Activated CD4-positive, alpha-beta T cell treated with anti-CD3 and anti-CD28 coated beads, Interleukin-2, amount 10 ng/mL, durations not matched to agents 7 days and 5 days (primary cell): ENCODE measurements around the gene CCDC146. TPM values are rescaled to one million over a fixed set of nuclear protein-coding genes. Genes with fewer than 3 reads are reported as not detected.
"Not testable (repeated sequence)": the region's sequence is repeated elsewhere in the genome, so short reads cannot be mapped to it uniquely, and the experiment has no call there.

ENCODE experiments used
- CTCF ChIA-PET: fragments of 350-600 bp; sonication (Branson Sonifier 250); formaldehyde crosslinking; loops from one replicate; lab custom pipeline; 2021; ENCODE audit warnings: antibody characterized with exemption; lab: Charles Lee
- POLR2A ChIA-PET: fragments of 350-600 bp; sonication (Branson Sonifier 250); formaldehyde crosslinking; loops from one replicate; lab custom pipeline; 2021; ENCODE audit warnings: antibody characterized with exemption; lab: Charles Lee
- DNase-seq: peaks from one replicate; pipeline ENCODE4 v3.0.0-alpha.2; 2020
- H3K27ac Mint-ChIP-seq: one replicate; pipeline ENCODE4 v1.8.0; 2021; ENCODE audit warnings: mild to moderate bottlenecking, moderate library complexity, mixed read lengths
- H3K27me3 Mint-ChIP-seq: one replicate; pipeline ENCODE4 v1.8.0; 2021; ENCODE audit warnings: mixed read lengths
- H3K36me3 Mint-ChIP-seq: one replicate; pipeline ENCODE4 v1.8.0; 2021; ENCODE audit warnings: low read depth, mixed read lengths
- H3K4me1 Mint-ChIP-seq: one replicate; pipeline ENCODE4 v1.8.0; 2021; ENCODE audit warnings: mixed read lengths
- H3K4me3 Mint-ChIP-seq: one replicate; pipeline ENCODE4 v1.8.0; 2021; ENCODE audit warnings: mild to moderate bottlenecking, moderate library complexity, mixed read lengths
- H3K9me3 Mint-ChIP-seq: one replicate; pipeline ENCODE4 v1.8.0; 2021; ENCODE audit warnings: mixed read lengths
- total RNA-seq, 2 experiments: library from RNA; stranded (reverse); gene quantifications; one replicate each; pipeline ENCODE4 v1.2.3, GENCODE V29; 2021

Gene CCDC146
- total RNA-seq, 2 experiments from 2014 or later, result 9.2 to 10.5 TPM

DNA sequence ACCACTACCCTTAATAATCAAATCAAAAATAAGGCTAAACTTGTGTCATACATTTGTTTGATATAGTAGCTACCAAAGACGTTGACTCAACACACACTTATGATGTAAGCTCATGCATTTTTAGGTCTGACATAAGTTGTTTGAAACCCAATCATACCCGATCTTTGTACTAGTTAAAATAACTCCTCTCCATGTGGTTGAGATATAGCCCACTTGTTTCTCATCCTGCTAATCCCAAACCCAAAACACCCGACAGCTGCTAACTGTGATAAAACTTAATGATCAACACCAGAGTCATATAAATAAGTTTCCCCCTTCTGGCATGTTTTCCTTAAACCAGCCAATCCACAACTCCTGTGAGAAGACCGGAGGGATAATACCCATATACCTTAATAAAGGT is 48.7 kb downstream of the CCDC146 start:
- H3K36me3 Mint-ChIP-seq, POLR2A ChIA-PET, H3K9me3 Mint-ChIP-seq, H3K27me3 Mint-ChIP-seq, CTCF ChIA-PET, H3K4me1 Mint-ChIP-seq, H3K27ac Mint-ChIP-seq, H3K4me3 Mint-ChIP-seq, DNase-seq: not testable (repeated sequence)

GRCh38 chr7:77172437-77173172 is 50.2 kb downstream of the CCDC146 start:
- POLR2A ChIA-PET, H3K4me3 Mint-ChIP-seq, H3K27ac Mint-ChIP-seq, H3K36me3 Mint-ChIP-seq, H3K27me3 Mint-ChIP-seq, CTCF ChIA-PET, H3K9me3 Mint-ChIP-seq, DNase-seq, H3K4me1 Mint-ChIP-seq: not testable (repeated sequence)

DNA sequence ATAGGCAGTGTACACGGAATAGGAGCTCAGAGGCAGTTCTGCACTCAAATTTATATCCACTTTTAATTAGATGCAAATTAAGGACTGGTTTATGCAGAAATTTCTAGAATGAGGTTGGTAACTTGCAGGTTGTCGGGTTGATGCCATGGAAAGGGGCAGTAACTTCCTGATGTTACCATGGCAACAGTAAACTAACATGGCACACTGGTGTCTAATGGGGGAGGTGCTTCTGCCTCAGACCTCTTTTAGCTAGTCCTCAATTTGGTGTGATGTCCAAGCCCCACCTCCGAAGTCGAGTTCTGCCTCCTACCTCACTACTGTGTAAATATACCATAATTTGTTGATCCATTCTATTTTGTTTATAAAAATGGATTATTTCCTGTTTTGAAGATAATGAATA is 52.0 kb downstream of the CCDC146 start:
- DNase-seq, H3K4me3 Mint-ChIP-seq, CTCF ChIA-PET, H3K27me3 Mint-ChIP-seq, H3K27ac Mint-ChIP-seq, H3K36me3 Mint-ChIP-seq, POLR2A ChIA-PET, H3K4me1 Mint-ChIP-seq, H3K9me3 Mint-ChIP-seq: not testable (repeated sequence)

- H3K27me3 Mint-ChIP-seq, CTCF ChIA-PET, H3K9me3 Mint-ChIP-seq, H3K4me3 Mint-ChIP-seq, POLR2A ChIA-PET, DNase-seq, H3K27ac Mint-ChIP-seq, H3K36me3 Mint-ChIP-seq, H3K4me1 Mint-ChIP-seq: not testable (repeated sequence)
These were observed 52.9 kb downstream of the CCDC146 start for GRCh38 chr7:77175274-77175800.

DNA sequence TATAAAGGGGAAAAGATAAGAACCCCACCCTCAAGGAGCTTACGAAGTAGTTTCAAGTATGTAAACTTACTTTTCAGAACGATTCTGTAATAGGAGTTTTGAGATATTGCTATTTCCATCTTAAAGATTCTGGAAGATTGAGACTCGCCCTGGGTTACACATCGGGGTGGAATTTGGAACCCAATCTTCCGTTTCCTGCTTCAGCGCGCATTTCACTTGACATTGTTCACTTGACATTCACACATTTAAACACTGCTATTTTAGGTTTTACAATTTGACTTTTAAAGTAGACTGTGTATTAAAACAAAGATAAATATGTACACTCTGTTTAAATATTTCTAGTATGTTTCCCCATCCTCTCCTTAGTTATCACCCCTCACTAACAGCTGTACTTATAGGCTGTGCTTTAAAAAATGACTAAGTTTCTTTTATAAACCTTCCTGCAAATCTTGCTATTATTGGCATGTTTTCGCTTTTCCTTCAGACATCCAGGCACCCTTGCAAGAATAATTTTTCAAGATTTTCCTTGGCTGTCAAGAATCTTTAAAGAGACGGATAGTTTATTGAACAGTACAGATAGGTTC is 55.0 kb downstream of the CCDC146 start:
- H3K27ac Mint-ChIP-seq, H3K27me3 Mint-ChIP-seq, H3K4me1 Mint-ChIP-seq, H3K4me3 Mint-ChIP-seq, H3K9me3 Mint-ChIP-seq, POLR2A ChIA-PET, CTCF ChIA-PET, H3K36me3 Mint-ChIP-seq, DNase-seq: not testable (repeated sequence)

- DNase-seq, H3K9me3 Mint-ChIP-seq, H3K4me1 Mint-ChIP-seq, POLR2A ChIA-PET, H3K27me3 Mint-ChIP-seq, H3K27ac Mint-ChIP-seq, H3K36me3 Mint-ChIP-seq, H3K4me3 Mint-ChIP-seq, CTCF ChIA-PET: not testable (repeated sequence)
These were observed 55.6 kb downstream of the CCDC146 start for GRCh38 chr7:77178024-77178423.

DNA sequence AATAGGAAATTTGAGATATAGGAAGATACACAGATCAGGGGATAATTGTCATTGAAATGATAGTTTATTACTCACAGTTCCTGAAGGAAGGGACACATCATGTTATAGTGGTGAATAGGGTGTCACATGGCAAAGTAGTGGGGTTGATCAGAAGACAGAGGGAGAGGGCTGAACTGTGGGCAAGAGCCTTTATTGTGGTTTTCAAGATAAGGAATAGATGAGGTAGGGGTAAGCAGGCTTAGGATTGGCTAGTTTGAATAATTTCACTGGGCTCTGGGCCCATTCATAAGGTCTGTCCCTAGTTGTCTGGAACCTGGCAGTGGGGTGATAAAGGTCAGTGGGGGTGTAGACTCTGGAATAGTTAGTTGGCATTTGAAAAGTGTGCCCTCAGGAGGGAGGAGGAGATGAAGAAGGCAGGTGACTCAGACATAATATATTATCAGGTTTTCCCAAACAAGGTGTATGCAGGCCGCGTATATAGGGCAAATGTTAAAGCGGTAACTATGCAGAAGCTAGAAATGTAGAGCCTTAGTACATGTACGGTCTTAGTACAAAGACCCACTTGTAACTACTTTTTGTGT is 58.7 kb downstream of the CCDC146 start:
- Mint-ChIP-seq H3K27me3 (no peaks in the 10 kb centered on the region), H3K9me3 (peaks cover 7% of the 10 kb centered on the region), H3K4me1 (no peaks in the 10 kb centered on the region), H3K4me3 (no peak overlapping the region), H3K36me3 (peaks cover 3% of the 10 kb centered on the region), H3K27ac (no peak overlapping the region)
- DNase-seq, result no peak
- CTCF ChIA-PET, result no interaction called here
- POLR2A ChIA-PET, result no interaction called here

GRCh38 chr7:77181734-77182133 is 59.3 kb downstream of the CCDC146 start:
- Mint-ChIP-seq H3K27ac (no peak overlapping the region), H3K4me1 (no peaks in the 10 kb centered on the region), H3K36me3 (peaks cover 3% of the 10 kb centered on the region), H3K9me3 (peaks cover 7% of the 10 kb centered on the region), H3K4me3 (no peak overlapping the region), H3K27me3 (no peaks in the 10 kb centered on the region)
- DNase-seq, result no peak
- ChIA-PET CTCF (no interaction called here), POLR2A (no interaction called here)

DNA sequence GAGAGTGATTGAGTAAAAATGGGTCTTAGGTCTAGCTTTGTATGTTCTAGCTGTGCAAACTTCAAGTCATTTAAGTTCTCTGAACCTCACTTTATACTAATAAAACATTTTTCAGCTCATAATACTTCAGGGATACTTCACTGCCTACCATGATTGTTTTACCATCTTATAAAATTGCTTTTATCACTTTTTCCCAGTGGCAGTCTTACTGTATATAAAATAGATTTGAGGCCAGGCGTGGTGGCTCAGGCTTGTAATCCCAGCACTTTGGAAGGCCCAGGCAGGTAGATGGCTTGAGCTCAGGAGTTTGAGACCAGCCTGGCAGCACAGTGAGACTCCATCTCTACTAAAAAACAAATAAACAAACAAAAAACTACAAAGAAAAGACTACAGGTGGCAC is 59.8 kb downstream of the CCDC146 start:
- ChIA-PET CTCF (no interaction called here), POLR2A (no interaction called here)
- Mint-ChIP-seq H3K27me3 (no peaks in the 10 kb centered on the region), H3K9me3 (peaks cover 7% of the 10 kb centered on the region), H3K27ac (no peak overlapping the region), H3K36me3 (peaks cover 3% of the 10 kb centered on the region), H3K4me1 (no peaks in the 10 kb centered on the region), H3K4me3 (no peak overlapping the region)
- no peak for DNase-seq

DNA sequence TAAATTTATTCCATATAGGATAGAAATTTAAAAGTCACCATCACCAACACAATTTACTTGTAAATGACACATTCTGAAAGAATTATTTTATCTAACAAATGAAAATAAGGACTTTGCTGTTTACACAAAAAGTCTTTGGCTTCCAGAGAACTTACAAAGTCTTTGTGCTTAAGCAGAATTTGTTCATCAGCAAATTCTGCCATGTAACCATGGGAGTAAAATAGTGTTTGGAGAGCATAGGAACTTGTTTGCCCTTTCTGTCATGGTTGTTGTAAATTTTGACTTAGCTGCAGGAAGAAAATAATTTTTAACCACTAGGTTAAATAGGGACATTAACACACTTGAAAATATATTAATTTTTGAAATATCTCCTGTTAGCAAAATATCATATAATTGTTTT is 62.0 kb downstream of the CCDC146 start:
- H3K27ac Mint-ChIP-seq, result no peak overlapping the region
- H3K4me1 Mint-ChIP-seq, result peaks cover 5% of the 10 kb centered on the region
- DNase-seq, result no peak
- CTCF ChIA-PET, result interaction anchor here (1.1 to 1.8 kb wide), 2 partner anchors 9 to 25 kb away, joined by 3 to 4 read pairs; no protein-coding TSS in a partner anchor
- POLR2A ChIA-PET, result no interaction called here
- no peak overlapping the region for H3K4me3 Mint-ChIP-seq
- peaks cover 7% of the 10 kb centered on the region for H3K9me3 Mint-ChIP-seq
- H3K36me3 Mint-ChIP-seq, result peaks cover 3% of the 10 kb centered on the region
- H3K27me3 Mint-ChIP-seq, result no peaks in the 10 kb centered on the region

DNA sequence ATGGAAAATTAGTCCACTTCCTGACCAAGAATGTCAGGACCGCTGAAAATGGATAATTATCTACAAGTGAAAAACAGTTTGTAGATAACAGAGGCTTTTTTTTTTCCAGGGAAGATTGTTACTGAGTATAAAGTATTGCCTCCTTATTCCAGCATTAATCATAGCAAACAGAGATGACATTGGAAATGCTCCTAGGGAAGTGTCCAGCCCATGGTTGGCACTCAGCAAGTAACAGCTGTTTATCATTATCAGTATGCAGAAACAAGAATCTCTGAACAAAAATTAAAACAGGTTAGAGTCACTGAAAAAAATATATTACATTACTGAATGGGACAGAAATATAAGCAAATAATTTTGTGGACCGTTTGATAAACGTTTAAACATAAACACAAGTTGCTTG is 62.6 kb downstream of the CCDC146 start:
- ChIA-PET POLR2A (no interaction called here), CTCF (interaction anchor here (1.8 kb wide), 1 partner anchor 8 kb away, joined by 4 read pairs; no protein-coding TSS in a partner anchor)
- Mint-ChIP-seq H3K27ac (no peak overlapping the region), H3K4me3 (no peak overlapping the region), H3K27me3 (no peaks in the 10 kb centered on the region), H3K4me1 (peaks cover 6% of the 10 kb centered on the region), H3K9me3 (peaks cover 7% of the 10 kb centered on the region), H3K36me3 (peaks cover 3% of the 10 kb centered on the region)
- DNase-seq, result no peak

- POLR2A ChIA-PET, result no interaction called here
- Mint-ChIP-seq H3K4me1 (peaks cover 6% of the 10 kb centered on the region), H3K9me3 (peaks cover 7% of the 10 kb centered on the region), H3K4me3 (no peak overlapping the region), H3K27me3 (no peaks in the 10 kb centered on the region), H3K36me3 (peaks cover 6% of the 10 kb centered on the region), H3K27ac (no peak overlapping the region)
- CTCF ChIA-PET, result no interaction called here
- no peak for DNase-seq
These were observed 63.5 kb downstream of the CCDC146 start for GRCh38 chr7:77185866-77186265.

DNA sequence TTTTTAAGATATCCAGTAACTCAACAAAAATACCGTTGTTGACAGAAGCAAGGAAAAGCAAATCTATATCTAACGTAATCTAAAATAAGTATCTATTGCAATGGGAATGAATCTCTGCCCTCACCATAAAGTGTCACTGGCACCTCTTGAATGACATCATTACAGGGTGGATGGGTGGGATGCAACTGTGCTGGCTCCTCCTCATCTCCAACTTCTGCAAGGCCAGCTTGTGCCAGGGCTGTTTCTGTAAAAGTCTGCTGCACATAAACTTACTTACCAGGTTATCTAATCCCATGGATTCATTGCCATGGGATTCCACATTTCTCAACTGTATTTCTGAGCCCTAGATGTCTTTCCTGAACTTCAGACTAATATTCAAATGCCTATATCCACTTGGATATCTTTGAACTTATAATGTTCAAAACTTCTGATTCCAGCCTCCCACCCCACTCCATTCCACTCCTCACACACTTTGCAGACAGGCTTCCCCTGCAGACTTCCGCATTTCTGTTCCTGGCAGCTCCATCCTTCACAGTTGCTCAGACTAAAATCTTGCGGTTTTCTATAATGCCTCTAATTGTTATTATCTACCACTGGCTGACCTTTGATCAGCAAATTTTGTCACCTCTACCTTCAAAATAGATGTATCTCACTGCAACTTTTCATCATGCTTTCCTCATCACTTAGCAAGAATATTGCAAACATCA is 66.5 kb downstream of the CCDC146 start:
- Mint-ChIP-seq H3K27me3 (no peaks in the 10 kb centered on the region), H3K27ac (no peak overlapping the region), H3K4me3 (no peak overlapping the region), H3K4me1 (peaks cover 24% of the 10 kb centered on the region), H3K9me3 (peaks cover 8% of the 10 kb centered on the region), H3K36me3 (peaks cover 13% of the 10 kb centered on the region)
- POLR2A ChIA-PET, result no interaction called here
- CTCF ChIA-PET, result no interaction called here
- DNase-seq, result no peak
